SK-N-SH treated with all-trans-retinoic acid at 6 μM for 48 hours (cell line): ENCODE data around the gene SCN8A.

Source experiments
- ATAC-seq: fragments of 200-7000 bp; cut with Tn5 transposase; 3 replicates; pipeline ENCODE4 v1.9.1; 2020; ENCODE audit warnings: mild to moderate bottlenecking, moderate library complexity
- ARNTL ChIP-seq: fragments of 450-650 bp; formaldehyde crosslinking; IDR thresholded peaks from 2 replicates; pipeline ENCODE4 v1.5.0; 2020; ENCODE audit warnings: low read depth, mild to moderate bottlenecking, moderate library complexity, borderline replicate concordance
- BACH2 ChIP-seq: fragments of 250-450 bp; sonication (Bioruptor Pico); IDR thresholded peaks from 2 replicates; pipeline ENCODE4 v1.9.0; 2021; ENCODE audit warnings: mild to moderate bottlenecking, borderline replicate concordance
- CREB5 ChIP-seq: fragments of 250-450 bp; sonication (Bioruptor Pico); IDR thresholded peaks from 2 replicates; pipeline ENCODE4 v1.5.1; 2020; ENCODE audit warnings: low read depth, mild to moderate bottlenecking, moderate library complexity
- CSDC2 ChIP-seq: fragments of 250-450 bp; sonication (Bioruptor Pico); IDR thresholded peaks from 2 replicates; pipeline ENCODE4 v1.5.0; 2020; ENCODE audit warnings: mild to moderate bottlenecking, moderate library complexity
- CSRNP3 ChIP-seq: fragments of 250-450 bp; sonication (Bioruptor Pico); IDR thresholded peaks from 2 replicates; pipeline ENCODE4 v1.5.1; 2021; ENCODE audit warnings: mild to moderate bottlenecking, moderate library complexity
- ESRRG ChIP-seq: fragments of 250-450 bp; sonication (Bioruptor Pico); IDR thresholded peaks from 2 replicates; pipeline ENCODE4 v1.6.1; 2021; ENCODE audit warnings: mild to moderate bottlenecking
- GLIS3 ChIP-seq: fragments of 250-450 bp; sonication (Bioruptor Pico); IDR thresholded peaks from 2 replicates; pipeline ENCODE4 v1.5.0; 2020; ENCODE audit warnings: mild to moderate bottlenecking, moderate library complexity
- ISL1 ChIP-seq: fragments of 250-450 bp; sonication (Bioruptor Pico); IDR thresholded peaks from 2 replicates; pipeline ENCODE4 v2.1.2; 2022; ENCODE audit warnings: mild to moderate bottlenecking, moderate library complexity
- OSR1 ChIP-seq: fragments of 250-450 bp; sonication (Bioruptor Pico); IDR thresholded peaks from 2 replicates; pipeline ENCODE4 v1.8.0; 2022; ENCODE audit warnings: moderate library complexity, mild to moderate bottlenecking, inconsistent platforms
- PATZ1 ChIP-seq: fragments of 250-450 bp; sonication (Bioruptor Pico); IDR thresholded peaks from 2 replicates; pipeline ENCODE4 v1.8.0; 2020; ENCODE audit warnings: mild to moderate bottlenecking, moderate library complexity, borderline replicate concordance
- POU6F1 ChIP-seq: fragments of 250-450 bp; sonication (Bioruptor Pico); IDR thresholded peaks from 2 replicates; pipeline ENCODE4 v1.8.0; 2021; ENCODE audit warnings: low read depth, mild to moderate bottlenecking, moderate library complexity, borderline replicate concordance
- RARB ChIP-seq: fragments of 250-450 bp; sonication (Bioruptor Pico); IDR thresholded peaks from 2 replicates; pipeline ENCODE4 v1.8.0; 2021; ENCODE audit warnings: mild to moderate bottlenecking, moderate library complexity
- SNAI2 ChIP-seq: fragments of 250-450 bp; sonication (Bioruptor Pico); IDR thresholded peaks from 2 replicates; pipeline ENCODE4 v1.5.0; 2020; ENCODE audit warnings: mild to moderate bottlenecking, moderate library complexity
- TCF4 ChIP-seq: fragments of 250-450 bp; sonication (Bioruptor Pico); IDR thresholded peaks from 2 replicates; pipeline ENCODE4 v1.8.0; 2021; ENCODE audit warnings: mild to moderate bottlenecking, moderate library complexity, borderline replicate concordance
- TOX ChIP-seq: fragments of 250-450 bp; sonication (Bioruptor Pico); IDR thresholded peaks from 2 replicates; pipeline ENCODE4 v1.8.0; 2021; ENCODE audit warnings: mild to moderate bottlenecking, moderate library complexity, borderline replicate concordance
- TSHZ2 ChIP-seq: fragments of 250-450 bp; sonication (Bioruptor Pico); IDR thresholded peaks from 2 replicates; pipeline ENCODE4 v1.5.0; 2020; ENCODE audit warnings: mild to moderate bottlenecking, moderate library complexity
- ZC3H10 ChIP-seq: fragments of 250-450 bp; sonication (Bioruptor Pico); IDR thresholded peaks from 2 replicates; pipeline ENCODE4 v1.5.1; 2021; ENCODE audit warnings: mild to moderate bottlenecking, moderate library complexity
- ZFP3 ChIP-seq: fragments of 250-450 bp; sonication (Bioruptor Pico); IDR thresholded peaks from 2 replicates; pipeline ENCODE4 v1.5.0; 2020; ENCODE audit warnings: mild to moderate bottlenecking, moderate library complexity
- ZFP30 ChIP-seq: fragments of 450-650 bp; formaldehyde crosslinking; IDR thresholded peaks from 2 replicates; pipeline ENCODE4 v1.5.0; 2022; ENCODE audit warnings: mild to moderate bottlenecking, moderate library complexity
- ZNF565 ChIP-seq: fragments of 450-650 bp; formaldehyde crosslinking; conservative IDR thresholded peaks from 2 replicates; pipeline ENCODE4 v1.5.0; 2020; ENCODE audit warnings: low read depth, mild to moderate bottlenecking, moderate library complexity
- ZNF70 ChIP-seq: fragments of 450-650 bp; formaldehyde crosslinking; IDR thresholded peaks from 2 replicates; pipeline ENCODE4 v1.5.0; 2020; ENCODE audit warnings: mild to moderate bottlenecking, moderate library complexity
- ZNF8 ChIP-seq: fragments of 450-650 bp; formaldehyde crosslinking; IDR thresholded peaks from 2 replicates; pipeline ENCODE4 v1.5.0; 2020; ENCODE audit warnings: mild to moderate bottlenecking, moderate library complexity

The SCN8A gene

GRCh38 chr12:51838036-51838435 is 247.0 kb downstream of the SCN8A start (continued):
- TF ChIP-seq ESRRG (CRISPR knock-in tag) (no peak), CSRNP3 (CRISPR knock-in tag) (no peak)

- no peak for TF ChIP-seq BACH2
- no peak for TF ChIP-seq RARB (CRISPR knock-in tag)
- no peak for TF ChIP-seq OSR1 (CRISPR knock-in tag)
- no peak for TF ChIP-seq TOX (CRISPR knock-in tag)
- no peak for TF ChIP-seq CSDC2
- TF ChIP-seq ZFP3 (CRISPR knock-in tag): no peak
- no peak for TF ChIP-seq ESRRG (CRISPR knock-in tag)
- no peak; the same call in 2 of the 3 replicates for ATAC-seq
Measured at GRCh38 chr12:51838762-51839161, 247.7 kb downstream of the SCN8A start.

GRCh38 chr12:51839310-51839947 is 248.4 kb downstream of the SCN8A start:
- no peak for ATAC-seq

GRCh38 chr12:51840966-51841365 is 249.9 kb downstream of the SCN8A start:
- no peak for ATAC-seq
- TF ChIP-seq ZNF565 (CRISPR knock-in tag) (no peak), GLIS3 (no peak), ZFP30 (CRISPR knock-in tag) (no peak), ZC3H10 (CRISPR knock-in tag) (no peak), PATZ1 (no peak), CREB5 (CRISPR knock-in tag) (no peak), OSR1 (CRISPR knock-in tag) (no peak), TOX (CRISPR knock-in tag) (no peak), TCF4 (CRISPR knock-in tag) (no peak), TSHZ2 (CRISPR knock-in tag) (no peak), ARNTL (CRISPR knock-in tag) (no peak), ISL1 (CRISPR knock-in tag) (no peak), RARB (CRISPR knock-in tag) (no peak), SNAI2 (CRISPR knock-in tag) (no peak), ZNF70 (no peak)

More at GRCh38 chr12:51839310-51839947, 248.4 kb downstream of the SCN8A start:
- TF ChIP-seq OSR1 (CRISPR knock-in tag): no peak
- no peak for TF ChIP-seq RARB (CRISPR knock-in tag)
- TF ChIP-seq ARNTL (CRISPR knock-in tag): no peak
- TF ChIP-seq ZNF8 (CRISPR knock-in tag): no peak
- no peak for TF ChIP-seq ZFP30 (CRISPR knock-in tag)
- TF ChIP-seq TOX (CRISPR knock-in tag): no peak
- TF ChIP-seq ESRRG (CRISPR knock-in tag): no peak
- TF ChIP-seq POU6F1: no peak
- TF ChIP-seq PATZ1: no peak
